IPS-NIHi7 (cell line): ENCODE data around the gene RGR.

ENCODE experiments used
- DNase-seq: peaks from one replicate; pipeline ENCODE4 v3.0.0; 2012; ENCODE audit warnings: mixed read lengths; ENCODE audit errors: extremely low spot score

The RGR gene, protein sequence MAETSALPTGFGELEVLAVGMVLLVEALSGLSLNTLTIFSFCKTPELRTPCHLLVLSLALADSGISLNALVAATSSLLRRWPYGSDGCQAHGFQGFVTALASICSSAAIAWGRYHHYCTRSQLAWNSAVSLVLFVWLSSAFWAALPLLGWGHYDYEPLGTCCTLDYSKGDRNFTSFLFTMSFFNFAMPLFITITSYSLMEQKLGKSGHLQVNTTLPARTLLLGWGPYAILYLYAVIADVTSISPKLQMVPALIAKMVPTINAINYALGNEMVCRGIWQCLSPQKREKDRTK

GRCh38 chr10:84244651-84245270, at the start of gene RGR:
TSS of gene RGR (plus strand) at chr10:84245053. CDS start at chr10:84245091, 38 bp downstream.
- no peak for DNase-seq

DNA sequence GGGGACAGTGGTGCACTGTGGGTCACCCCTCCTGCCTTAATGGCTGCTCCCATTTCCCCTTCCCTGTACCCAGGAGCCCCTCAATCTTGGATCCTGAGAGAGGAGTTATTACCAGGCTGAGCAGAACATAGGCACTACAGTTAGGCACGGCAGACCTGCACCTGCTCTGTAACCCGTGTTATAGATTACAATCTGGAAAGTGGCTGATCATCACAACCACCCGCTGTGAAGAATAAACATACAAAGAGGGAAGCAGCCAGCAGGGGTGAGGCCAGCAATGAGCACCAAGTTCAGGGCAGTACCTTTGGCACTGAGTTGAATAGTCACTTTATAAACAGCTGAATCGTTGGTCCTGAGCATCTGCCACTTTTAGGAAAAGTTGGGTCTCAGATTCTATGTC, 48.8 kb upstream of the RGR start:
- no peak for DNase-seq

DNA sequence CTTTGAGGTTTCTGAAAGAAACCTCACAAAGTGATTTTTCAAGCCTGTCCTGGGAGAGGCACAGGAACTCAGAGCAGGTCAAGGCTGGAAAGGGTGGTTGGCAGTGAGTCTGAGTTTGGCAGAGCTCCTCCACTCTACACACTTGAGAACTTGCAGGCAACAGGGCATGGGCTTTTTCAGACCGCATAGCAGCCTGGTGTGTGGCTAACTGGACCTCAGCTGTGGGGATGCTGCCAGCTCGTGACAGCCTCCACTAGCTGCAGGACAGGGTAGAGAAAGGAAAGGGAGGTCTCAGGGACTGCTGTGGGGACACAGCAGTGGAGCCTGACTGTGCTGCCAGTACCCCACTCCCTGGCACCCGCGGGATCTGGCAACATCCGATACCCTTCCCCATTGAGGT, 47.9 kb upstream of the RGR start:
- DNase-seq, result no peak

- no peak for DNase-seq
These were observed 47.2 kb upstream of the RGR start for GRCh38 chr10:84197643-84198042.

- DNase-seq, result no peak
These were observed 46.5 kb upstream of the RGR start for GRCh38 chr10:84198206-84198915.

DNA sequence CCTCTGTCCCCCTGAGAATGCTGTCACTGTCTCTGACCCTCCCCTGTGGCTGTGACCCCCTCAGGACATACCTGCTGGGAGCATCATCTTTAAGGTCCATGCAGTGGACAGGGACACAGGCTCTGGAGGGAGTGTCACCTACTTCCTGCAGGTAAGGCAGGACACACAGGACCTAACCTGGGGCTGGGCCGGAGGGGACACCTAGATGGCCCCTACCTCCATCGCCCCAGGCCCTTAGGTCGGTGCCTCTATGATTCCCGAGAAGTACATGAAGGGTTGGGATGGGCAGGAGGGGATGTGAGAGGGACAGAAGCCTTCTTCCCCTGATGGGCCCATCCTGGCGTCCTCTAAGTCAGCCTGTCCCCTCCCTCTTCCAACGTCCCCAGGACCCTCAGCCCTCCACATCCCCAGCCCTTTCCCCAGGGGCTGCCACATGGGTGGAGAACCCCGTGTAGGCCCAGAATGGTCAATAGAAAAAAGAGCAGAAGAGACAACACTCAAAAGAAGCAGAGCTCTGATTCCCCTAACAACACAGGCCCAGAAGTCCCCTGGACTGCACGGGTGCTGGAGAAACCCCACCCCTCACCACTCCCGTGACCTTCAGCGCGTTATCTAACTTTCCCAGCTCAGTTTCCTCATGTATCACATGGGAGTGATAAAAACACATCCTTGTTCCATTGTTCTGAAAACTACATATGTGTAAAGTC, 44.2 kb upstream of the RGR start:
- no peak for DNase-seq

DNA sequence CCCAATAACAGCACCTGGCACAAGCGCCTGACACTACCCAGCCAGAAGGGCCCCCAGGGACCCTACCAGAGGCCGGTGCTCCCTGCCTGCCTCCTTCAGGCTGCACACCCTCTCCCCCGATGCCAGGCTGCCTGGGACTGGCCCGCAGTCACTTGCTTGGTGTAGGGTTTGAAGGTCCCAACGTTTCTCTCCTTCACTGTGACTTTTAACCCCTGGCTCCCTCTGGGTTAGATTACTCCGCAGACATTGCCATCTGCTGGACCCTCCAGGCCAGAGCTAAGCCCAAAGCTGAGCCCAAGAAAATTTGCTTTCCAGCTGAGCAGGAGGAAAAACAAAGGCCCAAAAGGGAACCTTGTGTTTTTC, 43.6 kb upstream of the RGR start:
- DNase-seq, result peak; percentile 43

GRCh38 chr10:84201682-84202081, 43.2 kb upstream of the RGR start:
- no peak for DNase-seq

DNA sequence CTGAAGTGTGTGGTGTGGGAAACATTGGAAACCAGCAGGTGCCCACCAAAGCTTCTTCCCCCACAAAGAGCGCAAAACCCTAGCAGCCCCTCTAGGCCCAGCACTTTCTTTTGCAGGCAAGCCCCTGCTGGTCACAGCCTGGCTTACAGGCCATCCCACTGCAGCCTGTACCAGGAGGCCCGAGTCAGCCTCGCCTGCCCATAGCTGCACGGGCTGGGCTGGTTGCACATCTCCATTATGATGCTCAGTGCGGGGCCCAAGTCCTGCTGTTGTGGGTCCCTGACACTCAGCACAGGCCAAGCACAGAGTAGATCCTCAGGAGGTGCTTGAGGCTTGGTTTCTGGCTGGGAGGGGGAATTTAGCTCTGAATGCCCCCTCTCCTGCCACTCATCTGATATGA, 42.5 kb upstream of the RGR start:
- DNase-seq, result no peak

DNA sequence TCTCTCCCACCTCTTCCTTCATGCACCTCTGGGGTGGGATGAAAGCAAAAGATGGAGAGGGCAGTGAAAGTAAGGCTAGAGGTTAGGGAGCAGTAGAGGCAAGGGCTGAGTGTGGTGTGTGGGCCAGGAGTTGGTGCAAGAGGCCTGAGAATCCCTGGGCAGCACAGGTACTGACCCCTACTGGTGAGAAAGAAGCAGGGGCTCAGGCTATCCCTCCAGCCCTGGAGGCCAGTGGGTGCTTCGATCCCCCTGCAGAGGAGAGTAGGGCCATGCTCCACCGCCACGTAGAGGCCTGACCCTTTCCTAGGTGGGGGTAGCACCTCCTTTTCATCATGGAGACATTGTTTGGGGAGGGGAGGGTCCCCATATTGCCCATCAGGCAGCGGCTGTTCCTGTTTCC, 40.7 kb upstream of the RGR start:
- DNase-seq, result peak; percentile 86

DNA sequence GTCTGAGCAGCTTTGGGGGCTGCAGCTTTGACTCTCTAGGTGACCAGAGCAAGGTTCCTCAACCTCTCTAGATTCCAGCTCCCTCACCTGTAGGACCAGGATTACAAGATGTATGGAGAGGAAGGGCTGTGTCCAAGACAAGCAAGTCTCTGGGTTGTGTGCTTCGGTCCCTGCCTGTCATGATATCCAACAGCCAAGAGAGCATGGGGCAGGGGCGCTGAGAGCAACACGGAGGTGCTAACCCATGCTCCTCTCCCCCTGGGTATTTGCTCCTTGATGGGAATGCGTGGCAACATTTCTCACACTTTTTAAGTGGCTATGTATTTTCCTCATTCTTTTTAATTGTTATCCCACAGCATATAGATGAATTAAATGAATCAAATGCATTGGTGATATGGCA, 40.2 kb upstream of the RGR start:
- DNase-seq, result no peak

GRCh38 chr10:84205049-84205852, 39.6 kb upstream of the RGR start:
- peak; percentile 82 for DNase-seq

- no peak for DNase-seq
These were observed 38.9 kb upstream of the RGR start for GRCh38 chr10:84205853-84206525.

DNA sequence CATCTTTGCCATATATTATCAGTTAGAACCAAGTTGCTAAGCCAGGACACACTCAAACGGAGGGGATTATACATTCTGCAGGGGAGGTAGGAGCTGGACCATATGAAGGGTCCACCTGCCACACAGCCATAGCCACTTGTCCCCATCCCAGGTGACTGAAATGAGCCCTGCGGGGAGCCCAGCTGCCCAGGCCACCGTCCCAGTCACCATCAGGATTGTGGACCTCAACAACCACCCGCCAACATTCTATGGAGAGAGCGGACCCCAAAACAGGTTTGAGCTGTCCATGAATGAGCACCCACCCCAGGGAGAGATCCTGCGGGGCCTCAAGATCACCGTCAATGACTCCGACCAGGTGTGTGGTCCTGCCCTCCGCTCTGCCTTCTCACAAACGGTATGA, 36.8 kb upstream of the RGR start:
- DNase-seq, result no peak

- DNase-seq, result no peak
These were observed 33.3 kb upstream of the RGR start for GRCh38 chr10:84211566-84211965.

- DNase-seq, result no peak
These were observed 32.8 kb upstream of the RGR start for GRCh38 chr10:84212014-84212413.

- no peak for DNase-seq
These were observed 31.8 kb upstream of the RGR start for GRCh38 chr10:84213076-84213475.

- no peak for DNase-seq
These were observed 30.7 kb upstream of the RGR start for GRCh38 chr10:84214046-84214572.

GRCh38 chr10:84214612-84215235, 30.1 kb upstream of the RGR start:
- peak; percentile 77 for DNase-seq

- DNase-seq, result no peak
These were observed 28.0 kb upstream of the RGR start for GRCh38 chr10:84216834-84217233.
